ENCODE results near the gene B3GALT6.

The B3GALT6 gene

GRCh38 chr1:1231400-1232207 is 433 bp upstream of the B3GALT6 start, which contains the start of gene SDF4:
SDF4 (minus strand) TSS chr1:1232001; CDS start chr1:1228772, 3,229 bp downstream.
- DNase-seq (ENCODE audit: low spot score): peak; percentile 100
- in situ Hi-C loops (cut with MboI; ENCODE audit: low sequenced_read_pairs, unreplicated experiment): no loop called here
- no peak for TF ChIP-seq CTCF (IDR thresholded peaks at IDR 0.05; ENCODE audit: borderline replicate concordance, control extremely low read depth, extremely low read depth, insufficient read depth, missing control alignments)

- in situ Hi-C loops (cut with MboI; ENCODE audit: low sequenced_read_pairs, unreplicated experiment): no loop called here
Measured at GRCh38 chr1:1232796-1233566, 944 bp downstream of the B3GALT6 start.

GRCh38 chr1:1233567-1233892 is 1.5 kb downstream of the B3GALT6 start:
- in situ Hi-C loops (cut with MboI; ENCODE audit: low sequenced_read_pairs, unreplicated experiment): no loop called here
- TF ChIP-seq CTCF (IDR thresholded peaks at IDR 0.05; ENCODE audit: borderline replicate concordance, control extremely low read depth, extremely low read depth, insufficient read depth, missing control alignments): no peak
- no peak for DNase-seq (ENCODE audit: low spot score)

More at GRCh38 chr1:1232796-1233566, 944 bp downstream of the B3GALT6 start:
- TF ChIP-seq CTCF (IDR thresholded peaks at IDR 0.05; ENCODE audit: borderline replicate concordance, control extremely low read depth, extremely low read depth, insufficient read depth, missing control alignments): no peak
- DNase-seq (ENCODE audit: low spot score): no peak

- in situ Hi-C loops (cut with MboI; ENCODE audit: low sequenced_read_pairs, unreplicated experiment): no loop called here
- DNase-seq (ENCODE audit: low spot score): no peak
- TF ChIP-seq CTCF (IDR thresholded peaks at IDR 0.05; ENCODE audit: borderline replicate concordance, control extremely low read depth, extremely low read depth, insufficient read depth, missing control alignments): no peak
Measured at GRCh38 chr1:1234180-1234808, 2.3 kb downstream of the B3GALT6 start.

- no peak for DNase-seq (ENCODE audit: low spot score)
- no peak for TF ChIP-seq CTCF (IDR thresholded peaks at IDR 0.05; ENCODE audit: borderline replicate concordance, control extremely low read depth, extremely low read depth, insufficient read depth, missing control alignments)
- in situ Hi-C loops (cut with MboI; ENCODE audit: low sequenced_read_pairs, unreplicated experiment): no loop called here
Measured at GRCh38 chr1:1235016-1235744, 3.1 kb downstream of the B3GALT6 start.
